ENCODE data around the gene GMDS.
A peak's percentile ranks its signal among the peaks of the same experiment; 100 is the strongest.

Gene GMDS

DNA sequence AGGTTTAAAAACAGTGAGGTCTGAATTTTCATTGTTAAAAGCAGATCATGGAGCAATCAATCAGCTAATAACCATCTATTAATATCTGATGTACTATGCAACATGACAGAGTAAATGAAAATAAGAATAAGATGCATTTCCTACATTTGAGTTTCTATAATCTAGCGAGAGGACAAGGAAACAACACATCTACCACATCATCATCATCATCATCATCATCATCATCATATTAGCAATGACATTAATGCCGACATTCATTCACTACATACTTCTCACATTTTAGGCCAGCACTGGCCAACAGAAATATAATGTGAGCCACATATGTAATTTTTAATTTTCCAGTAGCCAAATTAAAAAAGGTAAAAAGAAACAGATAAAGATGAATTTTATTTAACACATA lies 110.0 kb downstream of the GMDS start:
- H3K4me3 ChIP-seq (ENCODE audit: low read length): no peak overlapping the region
- no peak for DNase-seq (ENCODE audit: low read depth)
- TF ChIP-seq, protein P1, sequence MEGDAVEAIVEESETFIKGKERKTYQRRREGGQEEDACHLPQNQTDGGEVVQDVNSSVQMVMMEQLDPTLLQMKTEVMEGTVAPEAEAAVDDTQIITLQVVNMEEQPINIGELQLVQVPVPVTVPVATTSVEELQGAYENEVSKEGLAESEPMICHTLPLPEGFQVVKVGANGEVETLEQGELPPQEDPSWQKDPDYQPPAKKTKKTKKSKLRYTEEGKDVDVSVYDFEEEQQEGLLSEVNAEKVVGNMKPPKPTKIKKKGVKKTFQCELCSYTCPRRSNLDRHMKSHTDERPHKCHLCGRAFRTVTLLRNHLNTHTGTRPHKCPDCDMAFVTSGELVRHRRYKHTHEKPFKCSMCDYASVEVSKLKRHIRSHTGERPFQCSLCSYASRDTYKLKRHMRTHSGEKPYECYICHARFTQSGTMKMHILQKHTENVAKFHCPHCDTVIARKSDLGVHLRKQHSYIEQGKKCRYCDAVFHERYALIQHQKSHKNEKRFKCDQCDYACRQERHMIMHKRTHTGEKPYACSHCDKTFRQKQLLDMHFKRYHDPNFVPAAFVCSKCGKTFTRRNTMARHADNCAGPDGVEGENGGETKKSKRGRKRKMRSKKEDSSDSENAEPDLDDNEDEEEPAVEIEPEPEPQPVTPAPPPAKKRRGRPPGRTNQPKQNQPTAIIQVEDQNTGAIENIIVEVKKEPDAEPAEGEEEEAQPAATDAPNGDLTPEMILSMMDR (IDR thresholded peaks at IDR 0.05; ENCODE audit: insufficient read depth, low read depth, low read length, missing control alignments): no peak

DNA sequence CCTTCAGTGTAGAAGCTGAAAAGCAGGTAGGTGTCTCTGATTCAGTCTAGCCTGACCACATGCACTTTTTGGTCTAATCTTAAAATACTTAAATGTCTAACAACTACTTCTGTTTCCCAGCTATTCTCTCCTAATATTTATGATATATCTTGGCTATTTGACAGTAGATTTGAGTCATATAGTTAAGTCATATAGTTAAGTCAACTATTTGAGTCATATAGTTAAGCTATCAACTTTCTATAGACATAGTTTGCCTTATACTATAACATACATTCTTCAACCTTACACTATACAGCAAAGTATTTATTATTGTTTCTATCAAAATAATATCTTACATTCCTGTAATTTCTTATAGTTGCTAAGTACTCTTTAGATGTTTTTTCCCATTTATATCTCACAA lies 110.9 kb downstream of the GMDS start:
- H3K4me3 ChIP-seq (ENCODE audit: low read length): no peak overlapping the region
- DNase-seq (ENCODE audit: low read depth): peak; percentile 46

DNA sequence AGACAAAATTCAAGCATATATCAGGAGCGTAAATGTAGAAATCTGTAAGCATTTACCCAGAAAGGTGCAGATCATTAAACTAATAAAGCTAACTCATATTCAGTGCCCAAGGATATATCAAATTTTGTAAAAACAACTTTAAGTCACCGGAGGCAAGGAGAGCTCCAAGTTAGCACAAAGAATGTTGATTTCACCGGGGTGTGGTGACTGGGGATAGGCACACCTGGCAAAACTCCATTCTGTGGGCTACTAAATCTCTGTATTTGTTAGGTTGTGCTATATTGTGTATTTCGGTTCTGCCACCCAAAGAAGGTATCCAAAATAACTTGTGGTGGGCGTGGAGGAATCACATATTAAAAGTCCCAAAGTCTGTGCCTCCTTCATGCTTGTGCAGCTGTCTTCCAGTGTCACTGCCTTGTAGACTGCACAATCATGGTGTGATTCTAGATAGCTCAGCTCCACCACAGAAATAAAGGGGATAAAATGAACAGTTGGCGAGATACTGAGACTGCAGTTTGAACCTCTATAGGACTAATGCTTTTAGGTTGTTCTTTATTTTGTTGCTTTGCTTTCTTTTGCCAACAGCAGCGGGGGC lies 111.6 kb downstream of the GMDS start:
- no peak overlapping the region for H3K4me3 ChIP-seq (ENCODE audit: low read length)
- DNase-seq (ENCODE audit: low read depth): no peak
- TF ChIP-seq, protein P1 (IDR thresholded peaks at IDR 0.05; ENCODE audit: insufficient read depth, low read depth, low read length, missing control alignments): no peak

More for the DNA sequence above, 110.9 kb downstream of the GMDS start:
- TF ChIP-seq, protein P1 (IDR thresholded peaks at IDR 0.05; ENCODE audit: insufficient read depth, low read depth, low read length, missing control alignments): no peak

DNA sequence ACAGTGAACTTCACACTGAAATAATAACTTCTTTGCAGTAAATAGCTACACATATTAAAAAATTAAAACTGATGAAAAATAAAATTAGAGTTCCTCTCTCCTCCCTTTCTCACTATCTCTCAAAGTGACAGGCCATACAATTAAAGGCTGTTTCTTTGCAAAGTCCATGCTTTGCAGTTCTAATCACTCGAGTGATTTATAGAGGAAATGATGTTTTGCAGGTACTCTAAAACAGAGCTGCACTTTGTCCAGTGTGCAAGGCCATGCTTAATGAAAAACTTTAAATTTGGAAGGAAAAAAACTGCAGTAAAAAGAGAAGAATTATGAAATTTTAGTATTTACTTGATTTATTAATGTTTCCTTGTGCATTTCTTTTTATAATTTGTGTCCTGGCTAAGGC lies 112.5 kb downstream of the GMDS start:
- no peak overlapping the region for H3K4me3 ChIP-seq (ENCODE audit: low read length)
- DNase-seq (ENCODE audit: low read depth): no peak
- TF ChIP-seq, protein P1 (IDR thresholded peaks at IDR 0.05; ENCODE audit: insufficient read depth, low read depth, low read length, missing control alignments): no peak

DNA sequence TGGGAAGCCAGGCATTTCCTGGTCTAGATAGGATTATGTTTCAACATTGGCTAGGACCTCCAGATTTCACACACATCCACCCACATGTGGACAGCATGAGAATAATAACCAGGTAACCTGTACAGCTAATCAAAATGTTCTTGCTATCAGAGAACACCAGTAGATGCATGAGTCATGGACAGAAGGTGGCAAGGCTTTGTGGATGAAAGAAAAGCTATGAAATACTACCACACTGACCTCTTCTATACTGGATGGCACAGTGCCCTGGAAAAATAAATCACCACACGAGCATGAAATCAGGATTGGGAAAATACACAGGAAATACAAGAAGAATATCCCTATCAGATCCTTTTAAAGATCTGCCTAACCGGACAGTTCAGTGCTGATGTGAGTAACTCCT lies 113.0 kb downstream of the GMDS start:
- DNase-seq (ENCODE audit: low read depth): peak; percentile 45
- TF ChIP-seq, protein P1 (IDR thresholded peaks at IDR 0.05; ENCODE audit: insufficient read depth, low read depth, low read length, missing control alignments): no peak
- H3K4me3 ChIP-seq (ENCODE audit: low read length): no peak overlapping the region

DNA sequence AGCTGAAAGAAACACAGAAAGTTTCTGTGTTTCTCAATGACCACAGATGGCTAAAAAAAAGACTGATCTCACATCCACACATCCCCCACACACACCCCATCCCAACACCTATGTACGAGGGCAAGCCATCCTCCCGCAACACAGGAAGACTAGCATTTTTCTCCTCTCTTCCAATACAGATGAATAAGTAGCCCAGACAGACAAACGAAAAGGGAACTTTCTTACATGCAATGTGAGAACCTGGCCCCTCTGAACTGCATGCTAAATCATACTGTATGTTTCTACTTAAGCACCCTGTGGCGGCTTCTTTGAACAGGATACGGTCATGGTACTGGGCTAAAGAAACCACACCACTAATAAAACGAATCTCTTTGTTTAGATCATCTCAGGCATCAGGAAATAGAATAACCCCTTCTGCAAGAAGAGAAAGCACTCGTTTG lies 116.2 kb downstream of the GMDS start:
- TF ChIP-seq, protein P1 (IDR thresholded peaks at IDR 0.05; ENCODE audit: insufficient read depth, low read depth, low read length, missing control alignments): no peak
- DNase-seq (ENCODE audit: low read depth): no peak
- H3K4me3 ChIP-seq (ENCODE audit: low read length): no peak overlapping the region

DNA sequence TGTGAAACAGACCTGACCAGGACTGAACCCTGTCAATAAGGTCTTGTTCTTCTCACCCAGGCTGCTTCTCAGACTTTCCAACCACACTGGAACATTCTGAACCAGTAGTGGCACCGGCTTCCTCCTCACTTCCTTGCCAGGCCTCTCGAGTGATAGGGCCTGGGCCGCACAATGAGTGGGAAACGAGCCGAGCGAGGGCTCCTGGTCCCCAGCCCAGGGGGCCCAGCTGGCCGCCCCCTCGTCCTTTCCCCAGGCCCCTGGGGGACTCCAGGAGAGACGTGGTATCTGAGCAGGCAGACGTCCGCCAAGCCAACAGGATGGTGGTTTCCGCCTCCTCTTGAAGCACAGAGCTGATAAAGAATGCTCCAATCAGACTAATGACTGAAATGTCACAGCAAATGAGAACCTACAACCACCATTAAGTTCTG lies 117.9 kb downstream of the GMDS start:
- TF ChIP-seq, protein P1 (IDR thresholded peaks at IDR 0.05; ENCODE audit: insufficient read depth, low read depth, low read length, missing control alignments): no peak
- DNase-seq (ENCODE audit: low read depth): no peak
- no peak overlapping the region for H3K4me3 ChIP-seq (ENCODE audit: low read length)

All from epithelial cell of esophagus (primary cell).